Limb (tissue), 2 donors: ENCODE data around the gene PSMC2.
"Not testable (repeated sequence)": the region's sequence is repeated elsewhere in the genome, so short reads cannot be mapped to it uniquely, and the experiment has no call there.

Experiments
- DNase-seq, 2 donors: peaks; one replicate each; pipeline ENCODE4 v3.0.0-alpha.2; 2016; ENCODE audit errors: extremely low spot score in 2 of 2

Gene PSMC2

DNA sequence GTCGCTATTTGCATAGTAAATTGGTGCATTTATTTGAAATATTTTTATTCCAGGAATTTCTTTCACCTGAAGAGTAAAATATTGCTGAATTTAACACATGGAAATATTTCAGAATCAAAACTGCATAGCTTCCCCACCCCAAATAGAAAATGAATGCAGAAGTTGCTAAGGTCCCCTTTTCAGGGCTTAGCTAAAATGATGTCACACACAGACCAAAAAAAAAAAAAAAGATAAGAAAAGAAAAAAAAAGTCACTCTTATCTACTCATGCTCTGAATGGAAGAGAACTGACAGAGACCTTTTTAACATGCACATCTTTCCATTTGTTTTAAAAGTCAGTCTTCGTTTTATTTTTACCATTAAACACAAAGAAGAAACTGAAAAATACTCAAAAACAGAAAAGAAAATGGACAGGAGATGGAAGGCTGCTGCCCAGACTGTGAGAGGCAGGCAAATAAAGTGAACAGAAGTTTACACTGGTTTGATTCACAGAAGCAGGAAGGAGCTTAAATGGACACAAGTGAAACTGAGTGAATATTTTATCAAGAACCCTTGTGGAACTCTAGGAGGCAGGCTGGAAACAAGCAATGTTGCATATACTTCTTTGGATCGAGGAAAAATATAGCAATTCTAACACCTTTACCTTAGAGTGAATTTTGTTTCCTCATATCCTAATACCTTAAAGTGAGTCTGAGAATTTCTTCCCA lies 32.0 kb downstream of the PSMC2 start:
- DNase-seq: no peak

DNA sequence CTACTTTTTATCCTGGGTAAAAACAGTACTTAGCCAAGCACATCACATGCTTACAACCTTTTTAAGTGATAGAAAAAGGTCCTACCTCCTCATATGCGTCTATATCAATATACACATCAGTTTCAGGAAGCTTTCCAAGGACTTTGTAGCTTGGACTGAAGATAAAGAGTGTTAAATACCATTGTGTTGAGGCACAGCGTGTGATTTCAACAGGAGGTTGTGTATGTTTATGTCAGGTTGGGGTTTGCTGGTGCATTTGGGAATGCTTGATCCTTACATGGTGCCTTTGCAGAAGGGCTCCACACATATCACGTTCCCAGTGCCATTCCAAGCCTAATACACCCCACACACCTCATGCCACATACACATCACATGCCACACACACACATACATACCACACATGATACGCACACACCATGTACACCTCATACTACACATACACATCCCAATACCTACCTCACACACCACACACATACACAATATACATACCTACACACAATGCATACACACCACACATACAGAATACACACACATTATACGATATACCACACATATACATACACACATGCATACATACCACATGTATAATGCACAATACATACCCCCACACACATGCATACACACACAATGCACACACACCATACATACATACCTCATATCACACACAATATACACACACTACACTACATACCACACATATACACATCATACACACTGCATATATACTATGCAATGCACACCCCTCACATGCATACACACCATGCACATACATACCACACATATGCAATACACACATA lies 33.1 kb downstream of the PSMC2 start:
- DNase-seq: no peak

DNA sequence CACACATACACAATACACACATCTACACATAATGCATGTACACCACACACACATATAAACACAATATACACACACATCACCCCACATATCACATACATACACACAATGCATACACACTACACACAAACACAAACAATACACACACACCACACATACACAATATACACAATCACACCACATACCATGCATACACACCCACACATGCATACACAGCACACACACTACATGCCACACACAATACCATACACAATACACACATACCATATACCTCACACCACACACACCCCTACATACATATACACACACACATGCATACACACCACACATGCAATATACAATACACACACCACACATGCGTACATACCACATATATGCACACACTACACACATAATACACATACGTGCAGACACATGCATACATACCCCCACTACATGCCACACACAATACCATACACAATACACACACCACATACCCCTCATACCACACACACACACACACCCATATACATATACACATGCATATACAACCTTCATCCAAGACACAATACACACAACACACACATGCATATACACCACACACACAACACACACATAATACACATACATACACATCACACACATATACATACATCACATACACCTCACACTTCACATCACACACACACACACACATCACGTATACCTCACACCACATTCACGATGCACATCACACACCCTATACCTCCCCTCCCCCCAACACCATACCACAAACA lies 34.0 kb downstream of the PSMC2 start:
- no peak for DNase-seq

DNA sequence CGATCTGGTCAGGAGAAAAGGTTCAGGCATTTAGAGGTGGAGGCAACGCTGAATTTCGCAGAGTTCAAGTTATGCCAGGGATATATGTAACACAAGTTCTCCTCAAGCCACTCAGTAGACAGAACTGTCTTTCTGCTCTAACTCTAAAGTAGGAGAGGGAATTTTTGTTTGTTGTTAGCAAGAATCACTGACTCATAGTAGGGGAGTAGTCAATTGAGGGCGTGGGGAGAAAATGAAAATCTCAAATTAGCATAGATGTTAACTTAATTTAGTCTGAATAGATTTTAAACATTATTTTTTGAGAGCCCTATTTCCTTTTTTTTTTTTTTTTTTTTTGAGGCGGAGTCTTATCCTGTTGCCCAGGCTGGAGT lies 34.6 kb downstream of the PSMC2 start:
- no peak for DNase-seq

DNA sequence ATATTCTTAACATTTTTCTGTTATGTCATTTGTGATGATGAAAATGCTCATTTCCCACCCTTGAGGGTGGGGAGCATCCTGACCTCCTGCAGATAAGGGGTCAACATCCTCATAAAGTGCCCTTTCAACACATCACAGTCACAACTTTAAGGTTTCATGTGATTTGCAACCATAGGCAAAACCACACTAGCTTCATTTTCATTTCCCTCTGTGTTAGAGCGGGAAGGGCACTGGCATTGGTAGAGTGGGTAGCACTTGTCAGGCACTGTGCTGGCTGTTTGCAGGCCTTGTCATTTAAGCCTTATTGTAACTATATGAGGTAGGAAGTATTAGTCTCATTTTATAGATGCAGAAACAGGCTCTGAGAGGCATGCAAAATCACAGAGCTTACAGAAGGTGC lies 39.8 kb downstream of the PSMC2 start:
- no peak for DNase-seq

DNA sequence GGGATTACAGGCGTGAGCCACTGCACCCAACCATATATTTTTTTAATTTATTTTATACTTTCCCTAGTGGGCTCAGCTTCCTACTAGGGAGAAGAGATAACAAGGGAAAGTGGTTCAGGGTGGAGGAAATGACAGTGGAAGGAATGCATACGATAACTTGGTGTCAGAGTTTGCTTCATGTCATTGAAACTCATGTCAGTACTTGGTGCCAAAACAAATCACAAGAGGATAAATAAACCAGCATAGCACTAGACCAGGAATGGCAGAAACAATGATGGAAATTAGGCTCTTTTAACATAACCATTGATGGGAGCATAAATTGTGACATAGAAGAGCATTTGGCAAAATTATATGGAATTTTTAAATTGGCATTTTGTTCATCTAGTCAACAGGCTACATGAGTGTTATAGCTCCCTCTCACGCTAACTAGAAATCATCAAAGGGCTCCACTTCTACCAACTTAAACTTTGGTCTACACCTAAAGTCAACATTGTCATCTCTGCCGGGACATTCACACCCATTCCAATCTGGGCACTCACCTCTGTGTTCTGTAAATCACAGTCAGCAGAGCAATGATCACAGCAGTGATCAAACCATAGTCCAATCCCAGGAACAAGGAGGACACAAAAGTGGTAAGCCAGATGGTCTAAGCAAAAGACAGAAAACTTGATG lies 41.2 kb downstream of the PSMC2 start:
- DNase-seq: no peak

DNA sequence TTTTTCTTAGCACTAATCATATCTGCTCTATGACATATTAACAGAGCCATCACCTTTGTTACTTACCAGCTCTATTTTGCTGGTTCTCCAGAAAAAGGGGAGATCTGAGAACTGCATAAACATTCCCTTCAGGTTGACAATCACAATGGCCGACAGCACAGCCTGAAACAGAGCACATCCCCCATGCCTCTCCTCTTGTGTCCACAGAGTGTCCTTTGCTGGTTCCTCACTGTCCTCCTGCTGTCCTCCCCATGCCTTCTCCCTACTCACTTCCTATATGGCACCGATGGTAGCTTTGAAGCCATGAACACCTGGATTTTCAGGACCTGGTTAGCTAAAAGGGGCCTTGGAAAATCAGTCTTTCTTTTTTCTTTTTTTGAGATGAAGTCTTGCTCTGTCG lies 41.8 kb downstream of the PSMC2 start:
- no peak for DNase-seq

DNA sequence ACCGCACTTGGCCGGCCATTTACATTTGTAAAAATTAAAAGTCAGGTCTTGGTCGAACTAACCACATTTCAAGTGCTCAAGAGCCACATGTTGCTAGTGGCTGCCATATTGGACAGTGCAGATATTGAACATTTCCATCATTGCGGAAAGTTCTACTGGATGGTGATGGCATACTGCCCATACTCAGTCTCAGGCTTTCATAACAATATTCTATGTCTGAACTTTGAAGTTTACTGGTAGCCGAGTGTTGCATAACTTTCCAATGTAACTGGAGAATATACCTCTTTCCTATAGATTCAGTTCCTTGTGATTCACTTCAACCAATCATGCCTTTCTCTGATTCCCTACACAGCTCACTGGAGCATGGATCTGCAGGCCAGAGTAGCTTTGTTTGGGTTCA lies 43.7 kb downstream of the PSMC2 start:
- no peak for DNase-seq

DNA sequence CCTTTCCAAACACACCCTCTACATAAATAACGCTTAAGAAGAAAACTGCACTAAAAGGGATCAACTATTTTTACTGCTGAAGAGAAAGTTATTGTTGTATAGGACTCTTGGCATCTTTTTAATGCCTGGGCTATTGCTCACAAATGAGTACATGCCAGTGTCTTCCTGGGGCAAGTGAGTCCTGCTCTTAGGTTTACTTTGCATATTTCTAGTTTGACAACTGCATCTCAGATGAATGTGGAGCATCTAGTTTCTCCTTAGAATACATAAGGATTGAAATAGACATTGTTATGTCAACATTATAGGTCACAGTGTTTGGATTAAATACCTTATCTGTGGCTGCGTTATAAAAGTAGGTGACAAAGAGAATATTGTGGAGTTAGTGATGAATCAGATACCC lies 44.5 kb downstream of the PSMC2 start:
- DNase-seq: no peak

DNA sequence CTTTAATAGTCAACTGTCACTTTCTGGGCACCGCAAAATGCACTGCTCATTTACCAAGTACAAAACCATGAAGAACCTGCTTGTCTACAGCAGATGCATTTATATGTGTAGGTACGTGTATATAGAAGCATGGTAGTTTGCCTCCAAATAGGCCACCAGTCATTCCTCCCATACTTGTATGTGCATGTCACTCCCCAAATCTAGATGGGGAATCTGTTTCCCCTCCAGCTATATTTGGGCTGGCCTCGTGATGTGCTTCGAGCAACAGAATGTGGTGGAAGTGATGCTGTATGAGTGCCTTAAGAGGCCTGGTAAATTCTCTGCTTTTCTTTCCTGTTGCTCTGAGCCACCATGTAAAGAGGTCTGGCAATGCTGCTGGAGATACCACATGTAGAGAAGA lies 47.1 kb downstream of the PSMC2 start:
- DNase-seq: no peak

DNA sequence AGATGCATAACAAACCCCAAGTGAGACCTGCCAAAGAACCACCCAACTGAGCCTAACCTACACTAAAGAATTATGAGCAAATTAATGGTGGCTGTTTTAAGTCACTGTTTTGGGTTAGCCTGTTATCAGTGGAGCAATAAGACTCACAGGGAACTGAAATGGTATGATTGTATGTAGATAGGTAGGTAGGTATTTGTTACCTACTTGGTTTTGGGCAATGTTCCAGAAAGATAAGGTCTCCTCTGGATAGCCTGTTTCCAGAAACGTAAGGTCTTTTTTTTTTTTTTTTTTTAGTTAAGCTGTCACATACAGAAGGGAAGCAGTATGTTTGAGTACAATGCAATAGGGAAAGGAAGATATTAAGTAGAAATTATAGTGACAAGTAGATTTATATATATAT lies 47.6 kb downstream of the PSMC2 start:
- DNase-seq: no peak

DNA sequence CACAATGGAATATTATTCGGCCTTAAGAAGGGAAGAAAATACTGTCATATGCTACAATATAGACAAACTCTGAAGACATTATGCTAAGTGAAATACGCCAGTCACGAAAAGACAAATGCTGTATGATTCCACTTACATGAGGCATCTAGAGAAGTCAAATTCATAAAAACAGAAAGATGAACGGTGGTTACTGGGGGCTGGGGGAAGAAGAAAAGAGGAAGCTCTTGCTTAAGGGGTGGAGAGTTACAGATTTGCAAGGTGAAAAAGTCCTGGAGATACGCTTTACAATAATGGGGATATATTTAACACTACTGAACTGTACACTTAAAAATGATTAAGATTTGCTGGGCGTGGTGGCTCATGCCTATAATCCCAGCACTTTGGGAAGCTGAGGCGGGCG lies 49.0 kb downstream of the PSMC2 start:
- DNase-seq: no peak

DNA sequence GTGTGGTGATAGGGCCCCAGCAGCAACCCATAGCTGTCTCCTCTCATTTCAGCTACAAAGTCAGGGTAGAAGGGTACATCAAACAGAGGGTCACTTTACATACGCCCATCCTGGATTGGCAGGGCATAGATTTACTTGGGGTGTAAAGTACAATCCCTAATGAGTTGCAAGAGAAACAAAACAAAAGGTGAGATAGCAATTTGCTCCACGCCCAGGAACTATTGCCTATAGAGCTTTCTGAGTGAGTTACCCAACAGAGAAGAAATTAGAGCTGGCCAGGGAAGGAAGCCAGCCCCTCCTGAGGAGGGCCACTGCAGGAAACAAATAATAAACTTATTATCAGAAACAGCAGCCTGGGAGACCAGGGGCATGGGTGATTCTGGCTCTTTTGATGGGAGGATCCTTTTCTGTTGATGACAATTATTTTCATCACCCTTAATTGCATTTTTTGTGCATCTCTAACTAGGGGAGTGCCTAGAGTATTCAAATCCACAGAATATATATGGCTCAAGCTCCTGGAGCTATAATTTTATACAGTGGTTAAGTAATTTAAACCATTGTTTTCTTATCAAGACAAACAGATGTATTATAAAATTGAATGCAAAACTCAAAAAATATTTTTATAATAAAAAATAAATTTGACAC lies 51.2 kb downstream of the PSMC2 start:
- DNase-seq: no peak

DNA sequence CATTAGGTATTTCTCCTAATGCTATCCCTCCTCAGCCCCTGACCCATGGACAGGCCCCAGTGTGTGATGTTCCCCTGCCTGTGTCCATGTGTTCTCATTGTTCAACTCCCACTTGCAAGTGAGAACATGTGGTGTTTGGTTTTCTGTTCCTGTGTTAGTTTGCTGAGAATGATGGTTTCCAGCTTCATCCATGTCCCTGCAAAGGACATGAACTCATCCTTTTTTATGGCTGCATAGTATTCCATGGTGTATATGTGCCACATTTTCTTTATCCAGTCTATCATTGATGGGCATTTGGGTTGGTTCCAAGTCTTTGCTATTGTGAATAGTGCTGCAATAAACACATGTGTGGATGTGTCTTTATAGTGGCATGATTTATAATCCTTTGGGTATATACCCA lies 52.2 kb downstream of the PSMC2 start:
- not testable (repeated sequence) for DNase-seq

DNA sequence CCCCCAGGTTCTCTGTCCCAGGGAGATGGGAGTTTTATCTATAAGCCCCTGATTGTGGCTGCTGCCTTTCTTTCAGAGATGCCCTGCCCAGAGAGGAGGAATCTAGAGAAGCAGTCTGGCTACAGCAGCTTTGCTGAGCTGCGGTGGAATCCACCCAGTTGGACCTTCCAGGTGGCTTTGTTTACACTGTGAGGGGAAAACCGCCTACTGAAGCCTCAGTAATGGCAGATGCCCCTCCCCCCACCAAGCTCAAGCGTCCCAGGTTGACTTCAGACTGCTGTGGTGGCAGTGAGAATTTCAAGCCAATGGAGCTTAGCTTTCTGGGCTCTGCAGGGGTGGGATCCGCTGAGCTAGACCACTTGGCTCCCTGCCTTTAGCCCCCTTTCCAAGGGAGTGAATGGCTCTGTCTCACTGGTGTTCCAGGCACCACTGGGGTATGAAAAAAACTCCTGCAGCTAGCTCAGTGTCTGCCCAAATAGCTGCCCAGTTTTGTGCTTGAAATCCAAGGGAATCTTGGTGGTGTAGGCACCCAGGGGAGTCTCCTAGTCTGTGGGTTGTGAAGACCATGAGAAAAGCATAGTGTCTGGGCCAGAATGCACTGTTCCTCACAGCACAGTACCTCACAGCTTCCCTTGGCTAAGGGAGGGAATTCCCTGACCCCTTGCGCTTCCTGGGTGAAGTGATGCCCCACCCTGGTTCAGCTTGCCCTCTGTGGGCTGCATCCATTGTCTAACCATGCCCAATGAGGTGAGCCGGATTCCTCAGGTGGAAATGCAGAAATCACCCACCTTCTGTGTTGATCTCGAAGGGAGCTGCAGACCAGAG lies 58.6 kb downstream of the PSMC2 start:
- not testable (repeated sequence) for DNase-seq

DNA sequence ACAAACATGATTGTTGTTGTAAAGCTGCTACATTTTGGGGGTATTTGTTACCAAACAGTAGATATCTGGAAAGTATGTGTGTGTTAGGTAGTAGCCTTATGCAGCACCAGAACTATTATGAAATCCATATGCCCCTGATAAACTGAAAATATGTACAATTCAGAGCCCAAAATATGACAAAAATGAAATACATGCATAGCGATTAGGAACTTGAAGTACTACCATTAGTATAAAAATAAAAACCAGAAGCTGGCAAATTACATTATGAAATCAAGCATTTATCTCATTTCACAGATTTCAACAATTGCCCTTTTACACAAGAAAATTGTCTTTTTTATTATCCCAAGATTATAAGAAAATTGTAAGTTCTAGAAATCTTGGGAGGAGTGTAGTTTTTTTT lies 64.7 kb downstream of the PSMC2 start:
- no peak for DNase-seq

DNA sequence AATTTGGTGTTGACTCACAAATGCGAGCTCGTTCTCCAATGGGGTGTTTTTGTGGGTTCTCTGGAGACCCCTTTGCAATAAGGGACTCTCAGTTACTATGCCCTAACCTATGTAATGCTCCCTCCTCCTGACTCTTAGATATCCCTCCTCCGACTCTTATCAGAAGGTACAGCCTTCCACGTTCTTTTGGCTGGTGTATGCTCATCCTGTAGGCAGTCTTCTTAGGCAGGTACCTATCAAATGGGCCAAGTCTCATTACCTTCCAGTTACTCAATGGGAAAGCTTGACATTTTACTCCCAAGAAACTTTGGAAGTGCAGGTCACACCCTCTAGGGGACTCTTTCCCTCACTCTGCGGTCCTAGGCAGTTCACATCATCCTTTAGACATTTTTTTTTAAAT lies 66.0 kb downstream of the PSMC2 start:
- DNase-seq: no peak

DNA sequence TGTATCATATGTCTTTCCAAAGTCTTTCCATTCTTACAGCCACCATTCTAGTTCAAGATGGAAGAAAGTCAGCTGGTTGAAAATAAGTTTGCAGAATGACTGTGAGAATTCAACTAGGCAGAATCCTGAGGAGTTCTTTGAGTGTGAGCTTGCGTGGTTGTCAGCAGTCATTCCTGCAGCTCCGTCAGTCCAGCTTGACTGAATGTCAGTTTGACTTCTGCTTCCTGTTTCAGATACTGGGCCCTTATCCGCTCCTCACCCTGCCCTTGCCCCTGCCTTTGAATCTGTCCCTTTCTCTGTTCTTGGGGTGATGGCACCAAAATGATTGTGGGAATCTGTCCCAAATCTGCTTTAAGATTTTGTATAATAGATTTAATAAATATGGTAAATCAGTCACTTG lies 70.8 kb downstream of the PSMC2 start:
- DNase-seq: no peak
